Heart left ventricle (tissue), 16 donors: ENCODE measurements around the gene C11orf98. TPM values are rescaled to one million over a fixed set of nuclear protein-coding genes. Genes with fewer than 3 reads are reported as not detected.

ENCODE experiments used
- ATAC-seq, 4 donors: fragments of 200-7000 bp; cut with Tn5 transposase; one replicate each; pipeline ENCODE4 v1.9.1; 2020 to 2022; ENCODE audit warnings: moderate library complexity in 4 of 4, mild to moderate bottlenecking in 3 of 4, moderate number of reproducible peaks in 1 of 4
- DNase-seq, 5 donors: peaks; one replicate each; pipeline ENCODE4 v3.0.0-alpha.2; 2020
- H3K27ac ChIP-seq, 12 donors: fragments of 200-600 bp; sonication (generic) in 4 of 12; one replicate each; pipeline versions ENCODE4 v1.5.0 to v1.8.0; 2016 to 2022; ENCODE audit warnings: mild to moderate bottlenecking in 2 of 12
- H3K27me3 ChIP-seq, 9 donors: fragments of 200-600 bp; sonication (generic) in 2 of 9; one replicate each; pipeline versions ENCODE4 v1.5.1 to v1.8.0; 2016 to 2022; ENCODE audit warnings: mild to moderate bottlenecking in 3 of 9
- H3K36me3 ChIP-seq, 9 donors: fragments of 200-600 bp; sonication (generic) in 2 of 9; one replicate each; pipeline versions ENCODE4 v1.5.0 to v1.8.0; 2018 to 2022; ENCODE audit warnings: mild to moderate bottlenecking in 2 of 9
- H3K4me1 ChIP-seq, 12 donors: fragments of 200-600 bp; sonication (generic) in 4 of 12; one replicate each; pipeline versions ENCODE4 v1.5.0 to v1.8.0; 2016 to 2022; ENCODE audit warnings: mild to moderate bottlenecking in 3 of 12
- H3K4me3 ChIP-seq, 12 donors: fragments of 200-600 bp; sonication (generic) in 4 of 12; one replicate each; pipeline versions ENCODE4 v1.5.0 to v1.8.0; 2017 to 2022; ENCODE audit warnings: mild to moderate bottlenecking in 9 of 12, moderate library complexity in 4 of 12
- H3K9me3 ChIP-seq, 12 donors: fragments of 200-600 bp; sonication (generic) in 4 of 12; one replicate each; pipeline versions ENCODE4 v1.5.0 to v1.8.0; 2016 to 2022; ENCODE audit warnings: mild to moderate bottlenecking in 1 of 12
- POLR2A ChIP-seq, 2 donors: fragments of 450-650 bp; IDR thresholded peaks; one replicate each; pipeline ENCODE4 v1.6.1; 2017; ENCODE audit warnings: antibody characterized with exemption in 2 of 2, mild to moderate bottlenecking in 2 of 2, moderate library complexity in 2 of 2
- WGBS, 4 donors: extraction: QIAGEN DNeasy Blood & Tissue Kit in 2 of 4; methylation state at CpG; one replicate each; pipeline versions ENCODE4 v1.1.5 to v1.1.7; 2013 to 2018; 5-methylcytosine and 5-hydroxymethylcytosine counted together
- intact Hi-C, 10 donors: fragments of 100-400 bp; cut with DNase I; formaldehyde crosslinking; loops; one replicate each; pipeline versions ENCODE4 v1.11.1 to v1.14.2; 2022
- polyA plus RNA-seq, 2 donors: library from polyadenylated mRNA; stranded (reverse); fragments of 200-250 nt; gene quantifications; one replicate each; pipeline ENCODE4 v1.2.3, GENCODE V29; 2013
- total RNA-seq, 9 donors: library from RNA; depleted of rRNA in 2 of 9; stranded (reverse); fragments of >200 nt in 2 of 9; fragmentation: NEBNext Ultra II Directional in 3 of 9; extraction: Animal tissue kit (Norgen Biotek cat#: 25700) in 3 of 9; gene quantifications; one replicate each; pipeline versions ENCODE4 v1.1.0 to v1.2.4, GENCODE V29; 2016 to 2023
- TF ChIP-seq, protein P1 (sequence below), 12 donors: fragments of 200-600 bp; sonication (generic) in 4 of 12; IDR thresholded peaks; one replicate each; pipeline versions ENCODE4 v1.5.0 to v1.8.0; 2018 to 2022; ENCODE audit warnings: antibody characterized with exemption in 12 of 12, mild to moderate bottlenecking in 5 of 12
- donor health status: ischemic (EF 13 %, LVEDD 7.1; RV severe dilation, severe dysfunction).
- donor health status: healthy with polysubstance abuse.
- donor health status: DM: no; HTN: yes; CAD: no.
- donor health status: DM: no; HTN: no; CAD: no.
- donor health status: ischemic (EF 25% LVEDD 6.9; RV normal size, moderate dysfunction).
- donor health status: ischemic (EF 25% LVEDD 5.7; RV mildly dilated, moderate dysfunction).
- donor health status: healthy.
- donor health status: DM: yes; HTN: yes; CAD: no.
- donor health status: ischemic (EF 35%, LVEDD 5.7; RV mildly dilated, moderate dysfunction).
- donor health status: nonischemic (EF 11% LVEDD 7.7; RV severe dilation, severe dysfunction).
- donor health status: DM: yes; HTN: yes; CAD: no.
- donor health status: PGD.
- donor health status: ischemic (EF 29% LVEDD 5.4; RV normal size, mild dysfunction).
- donor health status: nonischemic (EF 23%, LVEDD 6.1; RV moderate dilation, normal function).

C11orf98 gene
- total and polyA plus RNA-seq, 11 donors: 24.0 to 191 (median 39.3) TPM

GRCh38 chr11:62644220-62644619 is 20.8 kb downstream of the C11orf98 start:
- Histone ChIP-seq H3K36me3 (peaks cover 0 to 53% (median 45%) of the 10 kb centered on the region in 9 donors), H3K9me3 (no peaks in the 10 kb centered on the region), H3K27me3 (no peaks in the 10 kb centered on the region), H3K4me3 (no peak overlapping the region), H3K27ac (no peak overlapping the region), H3K4me1 (peaks cover 0 to 36% (median 22%) of the 10 kb centered on the region in 12 donors)
- TF ChIP-seq, protein P1, sequence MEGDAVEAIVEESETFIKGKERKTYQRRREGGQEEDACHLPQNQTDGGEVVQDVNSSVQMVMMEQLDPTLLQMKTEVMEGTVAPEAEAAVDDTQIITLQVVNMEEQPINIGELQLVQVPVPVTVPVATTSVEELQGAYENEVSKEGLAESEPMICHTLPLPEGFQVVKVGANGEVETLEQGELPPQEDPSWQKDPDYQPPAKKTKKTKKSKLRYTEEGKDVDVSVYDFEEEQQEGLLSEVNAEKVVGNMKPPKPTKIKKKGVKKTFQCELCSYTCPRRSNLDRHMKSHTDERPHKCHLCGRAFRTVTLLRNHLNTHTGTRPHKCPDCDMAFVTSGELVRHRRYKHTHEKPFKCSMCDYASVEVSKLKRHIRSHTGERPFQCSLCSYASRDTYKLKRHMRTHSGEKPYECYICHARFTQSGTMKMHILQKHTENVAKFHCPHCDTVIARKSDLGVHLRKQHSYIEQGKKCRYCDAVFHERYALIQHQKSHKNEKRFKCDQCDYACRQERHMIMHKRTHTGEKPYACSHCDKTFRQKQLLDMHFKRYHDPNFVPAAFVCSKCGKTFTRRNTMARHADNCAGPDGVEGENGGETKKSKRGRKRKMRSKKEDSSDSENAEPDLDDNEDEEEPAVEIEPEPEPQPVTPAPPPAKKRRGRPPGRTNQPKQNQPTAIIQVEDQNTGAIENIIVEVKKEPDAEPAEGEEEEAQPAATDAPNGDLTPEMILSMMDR (IDR thresholded peaks at IDR 0.05): no peak
- TF ChIP-seq POLR2A (IDR thresholded peaks at IDR 0.05): no peak
- WGBS, 4 donors: 81 to 87% (median 85%) methylated on average over 8 of the region's 8 CpGs
- ATAC-seq (no peak), DNase-seq (no peak)
- intact Hi-C loops: no loop called here

DNA sequence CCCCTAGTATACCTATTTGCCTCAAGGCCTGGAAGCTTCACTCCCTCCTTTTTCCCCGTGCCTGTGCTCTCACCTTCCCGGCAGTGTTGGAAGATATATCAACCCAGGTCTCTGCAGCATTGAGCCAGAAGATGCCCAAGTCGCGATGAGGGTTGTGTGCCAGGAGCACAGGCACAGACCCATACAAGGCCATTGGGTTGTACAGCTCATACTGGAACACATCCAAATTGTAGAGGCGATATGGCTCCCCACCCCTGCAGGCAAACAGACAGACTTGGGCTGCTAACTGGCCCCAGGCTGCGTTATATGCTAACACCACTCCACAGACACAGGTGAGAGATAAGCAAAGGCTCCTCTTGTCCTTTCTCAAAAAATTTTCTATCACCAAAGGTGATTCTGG is 32.5 kb downstream of the C11orf98 start:
- no peak overlapping the region for H3K27ac ChIP-seq
- ATAC-seq (peak in 1 of 4 donors; percentile 72), DNase-seq (peak in 1 of 5 donors; percentile 21)
- intact Hi-C loops: no loop called here
- no peaks in the 10 kb centered on the region for H3K9me3 ChIP-seq
- H3K36me3 ChIP-seq: peaks cover 7 to 100% (median 100%) of the 10 kb centered on the region in 9 donors
- peaks cover 0 to 5% (median 0%) of the 10 kb centered on the region in 12 donors for H3K4me1 ChIP-seq
- H3K4me3 ChIP-seq: no peak overlapping the region
- TF ChIP-seq, protein P1 (IDR thresholded peaks at IDR 0.05): no peak
- TF ChIP-seq POLR2A (IDR thresholded peaks at IDR 0.05): no peak
- 57 to 71% (median 64%) methylated on average over 3 to 6 of the region's 6 CpGs for WGBS, 4 donors
- no peaks in the 10 kb centered on the region for H3K27me3 ChIP-seq

DNA sequence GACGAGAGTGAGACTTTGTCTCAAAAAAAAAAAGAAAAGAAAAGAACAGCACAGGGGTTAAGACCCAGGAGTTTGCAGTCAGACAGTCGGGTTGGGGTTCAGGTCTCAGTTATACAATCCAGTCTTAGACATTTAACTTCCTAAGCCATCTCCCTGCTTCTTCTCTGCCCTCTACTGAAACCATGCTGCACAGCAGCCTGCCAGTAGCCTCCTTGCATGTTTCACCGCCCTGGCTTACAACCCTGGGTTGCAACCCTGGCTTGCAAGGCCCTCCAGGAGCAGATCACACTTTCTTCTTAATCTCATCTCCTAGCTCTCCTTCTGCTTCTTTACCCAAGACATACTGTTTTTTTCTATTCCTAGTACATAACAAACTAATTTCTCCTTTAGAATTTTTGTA is 37.3 kb downstream of the C11orf98 start:
- peaks cover 6 to 84% (median 79%) of the 10 kb centered on the region in 9 donors for H3K36me3 ChIP-seq
- DNase-seq: peak in 1 of 5 donors; percentile 25
- intact Hi-C loops: no loop called here
- no peaks in the 10 kb centered on the region for H3K9me3 ChIP-seq
- no peak for ATAC-seq
- TF ChIP-seq, protein P1 (IDR thresholded peaks at IDR 0.05): no peak
- TF ChIP-seq POLR2A (IDR thresholded peaks at IDR 0.05): no peak
- H3K4me3 ChIP-seq: no peak overlapping the region
- 75 to 85% (median 80%) methylated on average over 3 of the region's 3 CpGs for WGBS, 4 donors
- H3K4me1 ChIP-seq: peaks cover 0 to 4% (median 0%) of the 10 kb centered on the region in 12 donors
- no peaks in the 10 kb centered on the region for H3K27me3 ChIP-seq
- H3K27ac ChIP-seq: no peak overlapping the region

GRCh38 chr11:62622476-62623089 is 42.4 kb downstream of the C11orf98 start:
- Histone ChIP-seq H3K36me3 (peaks cover 2 to 43% (median 35%) of the 10 kb centered on the region in 9 donors), H3K9me3 (no peaks in the 10 kb centered on the region), H3K4me3 (peak overlapping the region in 10 of 12 donors; percentile 64 to 94 (median 80)), H3K27ac (peak overlapping the region in 11 of 12 donors; percentile 77 to 96 (median 88)), H3K4me1 (peaks cover 0 to 28% (median 14%) of the 10 kb centered on the region in 12 donors), H3K27me3 (no peaks in the 10 kb centered on the region)
- TF ChIP-seq, protein P1 (IDR thresholded peaks at IDR 0.05): no peak
- TF ChIP-seq POLR2A (IDR thresholded peaks at IDR 0.05): no peak
- intact Hi-C loops: loop anchor here in 1 of 10 donors (1.0 kb wide), 1 partner anchor 24 kb away; the partner anchor contains the start of gene GANAB
- WGBS, 4 donors: 80 to 87% (median 83%) methylated on average over 7 of the region's 7 CpGs
- no peak for ATAC-seq
- DNase-seq: no peak
